GM21515 (cell line): ENCODE data around the gene PCCA.
A peak's percentile ranks its signal among the peaks of the same experiment; 100 is the strongest.
"Not testable (repeated sequence)": the region's sequence is repeated elsewhere in the genome, so short reads cannot be mapped to it uniquely, and the experiment has no call there.

ENCODE experiments used
- ATAC-seq: cut with Tn5 transposase; IDR thresholded peaks from one replicate; pipeline ENCODE4 v1.9.1; 2021; ENCODE audit not compliant: unreplicated experiment

The PCCA gene

DNA sequence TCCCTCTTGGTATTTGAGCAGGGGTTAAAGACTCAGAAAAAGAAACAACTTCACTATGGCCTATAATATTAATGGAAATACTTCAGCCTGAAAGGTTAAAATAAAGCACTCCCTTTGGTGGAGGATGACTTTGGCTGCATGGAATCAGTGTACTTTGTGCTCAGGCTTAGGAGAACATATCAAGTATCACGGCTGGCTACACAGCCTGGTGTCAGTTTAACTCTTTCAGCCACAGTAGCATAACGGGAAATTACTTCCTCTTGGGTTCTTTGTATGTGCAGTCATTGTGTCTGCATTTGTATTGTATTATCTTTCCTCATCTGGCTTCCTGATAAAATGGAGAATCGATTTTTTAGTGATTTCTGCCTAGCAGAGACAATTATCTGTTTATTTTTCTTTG is 260.7 kb downstream of the PCCA start:
- ATAC-seq, result no peak

DNA sequence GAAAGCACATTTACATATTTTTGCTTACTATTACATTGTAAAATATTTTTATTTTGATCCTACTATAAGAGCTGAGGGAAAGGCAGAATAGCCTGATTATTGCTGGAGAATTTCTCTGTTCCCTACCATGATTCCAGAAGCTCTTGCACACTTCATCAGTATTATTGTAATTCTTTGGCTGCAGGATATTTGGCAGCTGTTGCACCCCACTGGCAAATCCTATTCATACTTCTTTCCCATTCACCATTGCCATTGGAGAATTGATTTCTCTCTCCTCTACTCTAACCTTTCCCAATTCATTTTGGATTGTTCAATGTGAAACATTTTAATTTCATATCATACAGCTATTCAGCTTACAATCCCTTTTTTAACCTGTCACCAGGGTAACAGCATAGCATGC is 261.7 kb downstream of the PCCA start:
- ATAC-seq, result no peak

DNA sequence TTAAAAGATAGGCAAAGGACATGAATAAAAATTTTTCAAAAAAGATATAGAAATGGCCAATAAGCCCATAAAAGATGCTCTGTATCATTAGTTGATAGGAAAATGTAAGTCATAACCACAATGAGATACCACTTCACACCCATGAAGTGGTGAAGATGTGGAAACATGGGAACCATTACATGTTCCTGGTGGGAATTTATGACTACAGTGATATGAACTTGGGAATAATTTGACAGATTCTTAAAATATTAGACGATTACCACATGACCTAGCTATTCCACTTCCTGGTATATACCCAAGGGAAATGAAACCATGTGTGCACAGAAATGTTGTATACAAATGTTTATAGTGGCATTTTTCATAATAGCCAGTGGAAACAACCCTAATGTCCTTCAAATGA is 267.5 kb downstream of the PCCA start:
- no peak for ATAC-seq

DNA sequence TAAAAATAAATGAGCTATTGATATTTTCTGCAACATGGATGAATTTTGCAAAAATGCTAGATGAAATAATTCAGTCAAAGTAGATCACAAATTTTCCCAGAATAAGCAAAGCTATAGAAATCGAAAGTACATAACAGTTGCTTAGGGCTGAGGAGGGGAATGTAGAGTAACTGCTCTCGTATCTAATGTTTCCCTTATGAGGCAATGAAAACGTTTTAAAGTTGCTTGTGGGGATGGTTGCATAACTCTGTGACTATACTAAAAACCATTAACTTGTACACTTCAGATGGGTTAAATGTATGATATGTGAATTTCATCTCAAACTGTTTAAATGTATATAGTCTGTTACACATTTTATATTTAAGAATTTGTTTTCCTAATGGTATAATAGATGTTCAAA is 268.0 kb downstream of the PCCA start:
- no peak for ATAC-seq

DNA sequence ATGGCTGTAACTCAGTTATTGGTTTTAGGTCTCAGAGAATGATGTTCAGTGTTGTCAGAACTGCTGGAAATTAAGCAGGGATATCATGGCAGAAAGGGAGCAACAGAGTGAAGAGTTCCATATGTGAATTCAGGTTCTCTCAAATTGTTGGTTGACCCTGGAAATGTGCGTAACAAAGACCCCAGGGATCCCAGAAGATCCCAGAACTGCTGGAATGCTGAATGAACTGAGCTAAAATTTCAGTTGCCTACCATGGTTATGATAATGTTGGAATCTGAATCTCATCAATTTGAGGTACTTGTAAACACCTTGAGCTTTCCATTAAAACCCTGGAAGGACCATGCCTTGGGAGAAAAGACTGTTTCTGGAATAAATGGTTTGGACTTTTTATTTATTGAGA is 268.9 kb downstream of the PCCA start:
- no peak for ATAC-seq

DNA sequence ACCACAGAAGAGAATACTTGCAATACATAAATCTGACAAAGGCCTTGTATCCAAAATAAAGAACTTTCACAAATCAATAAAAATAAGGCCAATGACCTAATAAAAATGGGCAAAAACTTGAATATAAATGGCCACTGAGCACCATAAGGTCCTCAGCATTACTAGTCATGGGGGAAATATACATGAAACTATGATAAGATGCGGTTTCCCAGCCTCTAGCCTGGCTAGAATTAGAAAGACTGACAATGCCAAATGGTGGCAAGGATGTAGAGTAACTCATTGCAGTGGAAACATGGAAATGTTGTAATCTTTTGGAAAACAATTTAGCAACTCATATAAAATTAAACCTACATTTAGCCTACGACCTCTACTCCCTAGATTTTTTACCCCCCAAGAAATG is 272.6 kb downstream of the PCCA start:
- ATAC-seq, result no peak

DNA sequence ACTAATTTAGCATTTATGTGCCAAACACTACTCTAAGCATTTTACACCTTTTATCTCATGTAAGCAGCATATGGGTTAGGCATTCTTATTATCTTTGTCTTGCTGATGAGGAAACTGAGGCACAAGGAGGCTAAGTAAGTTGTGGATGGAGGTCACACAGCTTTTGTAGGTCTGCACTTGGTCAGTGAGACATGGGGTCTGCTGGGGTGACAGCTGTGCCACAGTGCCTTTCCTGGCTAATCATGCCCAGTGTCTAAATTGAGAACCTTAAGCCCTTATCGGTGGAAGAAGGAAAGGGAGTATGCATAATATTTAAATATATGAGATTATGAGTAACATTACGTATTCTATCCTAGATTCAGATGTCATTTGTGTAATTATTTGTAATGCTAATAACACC is 273.5 kb downstream of the PCCA start:
- no peak for ATAC-seq

DNA sequence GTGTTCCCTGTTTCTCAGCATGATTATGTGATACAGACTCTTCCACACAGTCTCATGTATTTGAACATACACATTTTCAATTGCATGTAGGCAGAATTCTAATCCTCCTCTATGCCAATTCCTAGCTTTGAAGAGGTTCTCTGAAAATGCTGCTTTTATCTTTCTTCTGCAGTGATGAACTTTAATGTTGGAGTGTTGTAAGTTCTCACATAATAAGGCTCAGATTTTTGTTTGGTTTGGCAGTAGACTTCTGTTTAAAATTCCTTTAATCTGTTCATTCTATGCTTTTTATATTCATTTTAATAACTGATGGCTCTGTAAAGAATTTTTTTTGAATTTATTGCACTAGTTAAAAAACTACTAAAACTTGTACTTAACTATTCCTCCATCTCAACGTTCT is 273.9 kb downstream of the PCCA start:
- ATAC-seq, result no peak

DNA sequence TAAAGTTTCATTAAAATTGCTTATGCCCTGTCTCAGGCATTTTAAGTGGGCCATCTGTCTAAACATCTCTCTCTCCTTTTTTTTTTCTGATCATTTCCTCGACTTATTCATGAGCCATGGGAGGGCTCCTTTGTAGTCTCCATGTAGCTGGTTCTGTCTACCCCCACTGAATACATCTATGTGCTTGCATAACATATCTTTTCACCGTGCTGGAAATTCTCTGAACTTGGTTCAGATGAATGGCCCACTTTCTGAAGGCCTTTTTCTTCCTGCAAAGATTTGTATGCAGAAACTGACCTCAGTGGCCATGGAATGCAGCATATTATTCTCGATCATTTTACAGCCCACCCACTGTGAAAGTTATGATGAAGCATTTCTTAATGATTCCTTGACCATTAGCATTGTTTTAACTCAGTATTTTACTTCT is 274.4 kb downstream of the PCCA start:
- ATAC-seq, result no peak

DNA sequence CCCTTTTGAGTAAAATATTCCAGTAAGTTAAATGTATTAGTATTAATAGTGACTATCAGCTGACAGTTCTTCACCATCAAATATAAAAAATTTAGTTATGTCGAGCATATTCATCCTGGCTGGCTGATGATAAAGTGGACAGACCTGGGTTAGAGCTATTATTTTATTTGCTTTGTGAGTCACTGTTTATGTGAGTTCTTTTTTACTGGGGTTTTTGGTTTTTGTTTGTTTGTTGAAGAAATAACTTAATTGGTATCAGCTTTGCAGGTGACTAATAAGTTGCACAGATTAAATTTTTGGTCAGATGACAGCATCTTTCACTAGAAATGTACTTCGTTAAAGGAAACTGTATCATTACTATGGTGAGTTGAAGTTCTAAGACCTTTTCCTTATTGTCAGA is 275.0 kb downstream of the PCCA start:
- no peak for ATAC-seq

DNA sequence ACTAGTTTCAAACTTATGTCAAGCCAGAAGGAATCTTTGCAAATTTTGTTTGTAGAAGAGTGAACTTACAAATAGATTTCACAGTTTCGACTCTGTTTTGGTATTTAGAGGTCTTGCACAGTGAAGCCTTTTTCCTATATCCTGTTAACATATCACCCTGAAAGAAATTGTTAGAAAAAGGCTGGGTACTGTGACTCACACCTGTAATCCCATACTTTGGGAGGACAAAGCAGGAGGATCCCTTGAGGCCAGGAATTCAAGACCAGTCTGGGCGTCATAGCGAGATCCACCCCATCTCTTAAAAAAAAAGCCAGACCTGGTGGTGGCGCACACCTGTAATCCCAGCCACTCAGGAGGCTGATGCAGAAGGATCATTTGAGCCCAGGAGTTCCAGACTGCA is 275.7 kb downstream of the PCCA start:
- no peak for ATAC-seq

DNA sequence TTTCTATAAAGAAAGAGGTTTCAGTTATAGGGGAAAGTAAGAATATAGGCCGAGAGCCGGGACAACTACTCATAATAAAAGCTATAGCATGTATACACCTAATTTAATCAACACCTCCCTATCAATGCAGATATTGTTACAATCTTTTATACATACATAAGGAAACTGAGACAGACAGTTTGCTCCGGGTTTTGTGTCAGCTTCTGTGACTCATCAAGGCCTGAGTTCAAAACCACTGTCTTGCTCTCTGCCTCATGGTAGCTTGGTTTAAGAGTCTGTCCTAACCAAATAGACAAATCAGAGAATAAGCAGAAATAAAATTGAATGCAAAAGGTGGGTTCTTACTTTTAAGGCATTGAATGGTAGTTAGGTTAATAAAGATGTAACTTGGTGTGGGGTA is 276.8 kb downstream of the PCCA start:
- no peak for ATAC-seq

DNA sequence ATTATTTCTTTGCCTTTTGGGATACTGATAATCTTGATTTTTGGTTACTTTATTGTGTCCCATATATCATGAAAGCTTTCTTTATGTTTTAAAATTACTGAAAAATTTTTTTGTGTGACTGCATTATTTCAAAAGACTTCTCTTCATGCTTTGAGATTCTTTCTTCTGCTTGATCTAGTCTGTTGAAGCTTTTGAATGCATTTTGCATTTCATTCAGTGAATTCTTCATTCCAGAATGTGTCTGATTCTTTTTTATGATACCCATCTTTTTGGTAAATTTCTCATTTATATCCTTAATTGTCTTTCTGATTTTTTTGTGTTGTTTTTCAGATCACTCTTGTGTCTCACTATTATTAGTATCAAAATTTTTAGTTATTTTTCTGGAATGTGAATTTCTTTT is 289.6 kb downstream of the PCCA start:
- ATAC-seq, result no peak

DNA sequence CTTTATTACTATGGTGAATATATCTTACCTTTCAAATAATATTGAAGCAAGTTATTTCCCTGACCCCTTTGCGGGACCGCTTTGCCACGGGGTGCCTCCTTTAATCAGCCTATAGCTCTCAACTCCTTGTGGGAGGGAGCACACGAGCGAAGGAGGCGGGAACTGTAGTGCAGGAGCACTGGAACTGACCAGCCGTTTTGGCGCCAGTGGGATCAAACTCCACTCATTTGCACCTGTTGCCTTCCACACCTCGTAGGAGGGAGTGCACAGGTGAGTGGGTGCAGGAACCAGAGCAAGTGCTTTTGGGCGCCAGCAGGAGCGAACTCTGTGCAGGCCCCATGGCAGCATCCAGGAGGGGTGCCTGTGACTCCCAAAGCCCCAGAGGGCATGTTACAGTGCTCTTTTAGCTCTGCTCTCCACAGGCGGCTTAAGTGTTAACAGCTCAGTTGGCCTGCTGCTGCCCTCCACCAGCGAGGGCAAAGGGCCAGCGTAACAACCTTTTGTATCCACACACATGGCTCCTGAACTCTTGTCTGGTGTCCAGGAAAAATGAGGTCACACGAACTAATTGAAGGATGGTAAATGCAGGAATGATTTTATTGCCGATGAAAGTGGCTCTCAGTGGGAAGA is 292.8 kb downstream of the PCCA start:
- ATAC-seq, result no peak

DNA sequence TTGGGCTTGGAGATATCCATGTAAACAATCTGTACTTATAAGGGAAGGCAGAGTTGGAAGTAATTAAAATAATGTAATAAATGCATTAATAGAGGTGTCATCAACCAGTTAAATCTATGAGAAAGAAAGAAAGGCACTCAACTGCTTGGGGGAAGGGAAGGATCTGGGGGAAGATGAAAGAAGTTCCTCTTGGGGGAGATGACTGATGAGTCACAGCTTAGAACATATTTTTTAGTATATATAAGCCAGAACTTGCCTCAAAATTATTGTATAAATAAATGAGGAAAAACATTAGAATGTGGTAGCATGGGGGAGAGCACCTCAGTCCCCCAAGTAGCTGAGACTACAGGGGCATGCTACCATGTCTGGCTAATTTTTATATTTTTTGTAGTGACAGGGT is 293.9 kb downstream of the PCCA start:
- ATAC-seq, result no peak

DNA sequence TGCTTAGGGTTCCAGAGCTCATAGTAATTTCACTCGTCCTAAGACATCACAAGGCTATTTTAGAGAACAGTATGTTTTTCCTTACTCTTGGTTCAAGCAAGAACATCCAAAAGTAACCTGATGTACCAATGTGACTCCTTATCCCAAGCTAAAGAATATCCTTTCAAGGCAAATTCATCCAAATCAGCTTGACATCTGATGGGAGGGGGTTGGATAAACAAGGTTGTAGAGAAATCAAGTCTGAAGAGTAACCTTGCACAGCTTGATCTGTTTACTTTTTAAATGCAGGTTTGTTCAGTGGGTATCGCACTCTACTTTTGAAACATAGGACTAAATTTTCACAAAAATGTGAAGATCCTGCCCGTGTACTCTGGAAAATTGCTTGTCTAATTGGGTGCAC is 298.5 kb downstream of the PCCA start:
- no peak for ATAC-seq

DNA sequence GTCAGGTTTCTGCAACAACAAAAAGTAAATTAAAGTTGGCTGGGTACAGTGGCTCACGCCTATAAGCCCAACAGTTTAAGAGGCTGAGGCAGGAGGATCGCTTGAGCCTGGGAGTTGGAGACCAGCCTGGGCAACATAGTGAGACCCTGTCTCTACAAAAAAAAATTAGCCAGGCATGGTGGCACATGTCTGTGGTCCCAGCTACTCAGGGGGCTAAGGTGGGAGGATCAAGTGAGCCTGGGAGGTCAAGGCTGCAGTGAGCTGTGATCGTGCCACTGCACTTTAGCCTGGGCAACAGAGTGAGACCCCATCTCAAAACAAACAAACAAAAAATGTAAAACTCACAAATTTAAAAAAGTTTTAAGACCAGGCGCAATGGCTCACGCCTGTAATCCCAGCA is 299.3 kb downstream of the PCCA start:
- not testable (repeated sequence) for ATAC-seq

DNA sequence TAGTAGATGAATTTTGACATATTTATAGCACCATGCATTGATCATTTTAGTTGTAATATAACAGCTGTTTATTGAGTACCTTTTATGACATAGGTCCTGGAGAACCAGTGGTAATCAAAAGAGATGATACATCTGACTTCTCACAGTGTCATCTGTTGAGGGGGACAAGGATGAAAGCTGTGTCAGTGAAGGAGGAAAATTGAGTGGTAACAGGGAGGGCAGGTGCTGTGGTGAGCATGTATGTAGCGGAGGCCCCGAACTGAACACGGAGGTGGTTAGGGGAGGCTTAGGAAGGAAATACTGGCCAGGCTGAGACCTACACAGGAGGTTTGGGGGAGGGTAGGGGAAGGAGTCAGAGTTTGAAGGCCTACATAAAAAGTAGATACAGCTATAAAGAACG is 300.0 kb downstream of the PCCA start:
- no peak for ATAC-seq

DNA sequence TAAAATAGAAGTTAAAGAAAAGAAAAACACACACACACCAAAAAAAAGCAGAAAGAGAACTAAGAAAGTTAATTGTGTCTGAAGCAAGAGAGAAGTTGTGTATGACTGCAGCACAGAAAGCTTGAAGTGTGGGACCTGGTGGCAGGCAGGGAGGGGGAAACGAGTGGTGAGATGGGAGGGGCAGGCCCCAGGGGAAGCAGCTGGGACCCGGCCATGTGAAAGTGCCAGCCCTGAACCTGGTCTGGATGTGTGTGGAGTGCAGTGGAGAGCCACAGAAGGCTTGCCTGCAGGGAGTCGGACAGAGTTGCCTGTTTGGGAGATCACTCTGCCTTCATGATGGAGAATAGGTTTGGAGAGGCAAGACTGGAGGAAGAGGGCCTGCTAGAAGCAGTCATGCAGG is 300.7 kb downstream of the PCCA start:
- ATAC-seq, result no peak

DNA sequence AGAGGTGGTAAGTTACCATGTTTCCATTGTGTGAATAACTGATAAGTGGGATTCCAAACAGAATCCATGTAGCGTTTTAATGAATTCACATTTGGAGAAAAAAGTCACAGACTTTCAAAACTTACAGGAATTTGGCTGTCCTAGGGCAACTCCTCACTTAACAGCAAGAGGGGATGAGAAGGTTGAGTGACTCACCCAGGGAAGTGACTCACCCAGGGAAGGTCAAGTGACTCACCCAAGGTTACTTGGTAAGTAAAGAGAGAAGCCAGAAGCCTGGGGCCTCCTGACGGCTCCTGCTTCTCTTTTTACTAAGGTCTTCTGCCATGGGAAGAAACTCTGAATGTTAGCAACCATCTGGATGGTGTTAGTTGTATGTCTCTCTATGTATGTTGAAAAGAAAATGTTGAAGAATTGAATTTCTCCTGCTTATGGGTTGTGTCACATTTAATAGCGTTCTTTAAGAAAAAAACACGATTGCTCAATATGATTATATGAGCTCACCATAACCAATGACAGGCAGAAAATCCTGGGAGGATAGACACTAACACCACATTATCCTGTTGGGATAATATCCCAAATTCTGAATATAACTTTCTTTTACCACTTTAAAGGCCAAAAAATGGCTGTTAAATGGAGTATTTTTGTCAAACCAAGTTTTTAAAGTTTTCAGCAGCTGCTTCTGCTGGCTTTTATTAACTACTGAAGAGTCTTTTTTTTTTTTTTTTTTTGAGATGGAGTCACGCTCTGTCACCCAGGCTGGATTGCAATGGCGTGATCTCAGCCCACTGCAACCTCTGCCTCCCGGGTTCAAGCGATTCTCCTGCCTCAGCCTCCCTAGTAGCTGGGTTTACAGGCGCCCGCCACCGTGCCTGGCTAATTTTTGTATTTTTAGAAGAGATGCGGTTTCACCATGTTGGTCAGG is 304.1 kb downstream of the PCCA start:
- no peak for ATAC-seq

DNA sequence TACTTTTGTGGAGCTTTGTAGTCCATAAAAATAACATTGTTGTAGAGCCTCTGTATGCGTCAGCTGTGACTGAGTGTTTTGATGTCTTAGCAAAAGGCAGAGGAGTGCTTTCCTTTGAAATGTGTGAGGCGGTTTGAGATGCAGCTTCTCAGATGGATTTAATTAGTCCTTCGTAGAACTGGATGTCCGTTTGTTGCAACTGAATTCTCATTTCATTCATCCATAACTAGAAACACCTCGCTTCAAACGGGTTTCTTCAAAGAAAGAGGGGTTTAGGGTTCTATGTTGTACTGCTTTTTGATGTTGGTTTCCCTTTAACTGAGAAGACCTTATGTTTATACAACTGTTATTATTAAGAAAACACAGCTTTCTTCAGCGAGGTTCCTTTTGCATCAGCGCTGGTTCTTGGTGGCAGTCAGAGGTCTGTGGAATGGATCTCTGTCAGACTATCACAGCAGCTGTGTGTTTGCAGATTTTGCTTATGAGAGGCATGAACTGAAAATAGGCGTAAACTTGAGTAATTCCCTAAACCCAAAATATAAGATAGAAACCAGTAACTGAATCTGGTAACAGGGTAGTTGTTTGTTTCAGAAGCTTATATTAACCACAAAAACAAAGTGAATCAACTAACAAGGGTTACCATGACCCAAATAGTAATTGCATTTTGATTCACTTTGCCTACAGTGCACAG is 305.3 kb downstream of the PCCA start:
- peak; percentile 93 for ATAC-seq
